C4-2B (cell line): ENCODE measurements around the gene TMPRSS9.

ENCODE experiments used
- H3K27ac ChIP-seq: fragments of 450-650 bp; 2 replicates; pipeline ENCODE4 v1.5.1; 2017
- CTCF ChIP-seq: fragments of 450-650 bp; conservative IDR thresholded peaks from 2 replicates; pipeline ENCODE4 v1.5.1; 2017; ENCODE audit warnings: mild to moderate bottlenecking
- ZFX ChIP-seq: fragments of 450-650 bp; IDR thresholded peaks from 2 replicates; pipeline ENCODE4 v1.6.1; 2017

The TMPRSS9 gene

GRCh38 chr19:2419754-2420153 is 59.7 kb downstream of the TMPRSS9 start:
- TF ChIP-seq CTCF (no peak), ZFX (no peak)
- no peak overlapping the region for H3K27ac ChIP-seq

GRCh38 chr19:2420490-2420889 is 60.4 kb downstream of the TMPRSS9 start:
- H3K27ac ChIP-seq: no peak overlapping the region
- TF ChIP-seq CTCF (no peak), ZFX (no peak)

GRCh38 chr19:2421581-2422306 is 61.7 kb downstream of the TMPRSS9 start:
- no peak overlapping the region for H3K27ac ChIP-seq
- TF ChIP-seq ZFX (no peak), CTCF (no peak)

- no peak for TF ChIP-seq CTCF
- TF ChIP-seq ZFX: no peak
- H3K27ac ChIP-seq: no peak overlapping the region
These were observed 63.2 kb downstream of the TMPRSS9 start for GRCh38 chr19:2423071-2423914.

- no peak overlapping the region for H3K27ac ChIP-seq
- TF ChIP-seq CTCF (no peak), ZFX (no peak)
These were observed 64.0 kb downstream of the TMPRSS9 start for GRCh38 chr19:2423915-2424685.

- no peak overlapping the region for H3K27ac ChIP-seq
These were observed 64.9 kb downstream of the TMPRSS9 start for GRCh38 chr19:2424686-2425621.

More at GRCh38 chr19:2424686-2425621, 64.9 kb downstream of the TMPRSS9 start:
- no peak for TF ChIP-seq ZFX
